ENCODE measurements around the gene HUWE1. TPM values are rescaled to one million over a fixed set of nuclear protein-coding genes. Genes with fewer than 3 reads are reported as not detected.

Gene HUWE1
- total and polyA plus RNA-seq, 12 donors, result 38.4 to 170 (median 109) TPM

DNA sequence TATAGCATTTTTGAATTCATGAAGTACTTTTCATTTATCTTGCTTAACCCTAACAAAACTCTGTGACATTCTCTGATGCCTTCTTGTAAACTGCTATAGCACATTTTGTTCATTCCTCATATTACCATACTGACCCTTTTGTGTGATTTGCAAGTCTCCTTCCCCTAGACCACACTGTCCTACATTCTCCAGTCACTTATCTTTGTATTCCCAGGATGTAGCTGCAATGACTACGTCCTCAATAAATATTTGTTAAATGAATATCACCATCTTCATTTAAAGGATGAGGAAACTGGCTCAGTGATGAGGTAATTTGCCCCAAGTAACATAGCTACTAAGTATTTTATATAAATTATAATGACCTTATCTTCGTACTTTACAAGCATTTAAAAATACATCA lies 11.9 kb downstream of the HUWE1 start:
- no peak overlapping the region for H3K27ac ChIP-seq

DNA sequence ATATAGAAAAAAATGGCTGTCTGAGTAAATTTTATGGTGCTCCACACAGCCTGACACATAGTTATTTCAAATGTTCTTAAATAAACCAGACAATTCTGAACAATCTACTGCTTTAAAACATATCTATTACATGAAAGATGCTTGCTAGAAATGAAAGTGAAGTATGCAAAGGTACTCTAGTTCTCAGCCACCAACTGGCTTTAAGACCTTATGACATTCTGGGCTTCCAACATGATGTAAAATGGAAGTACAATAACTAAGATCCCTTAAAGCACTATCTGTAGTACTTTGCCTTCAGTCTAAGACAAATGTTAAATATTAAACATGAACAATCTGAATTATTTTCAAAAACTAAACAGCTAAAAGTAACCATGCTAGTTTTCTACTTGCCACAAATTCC lies 17.3 kb downstream of the HUWE1 start:
- no peak for DNase-seq
- Histone ChIP-seq H3K36me3 (replicated peaks in 1 of 2) (no peaks in the 10 kb centered on the region), H3K27ac (no peak overlapping the region), H3K27me3 (no peaks in the 10 kb centered on the region), H3K4me3 (no peak overlapping the region), H3K9me3 (replicated peaks in 1 of 3) (no peaks in the 10 kb centered on the region), H3K4me1 (replicated peaks in 1 of 2) (no peaks in the 10 kb centered on the region)
- intact Hi-C loops (cut with DNase I), result no loop called here
- TF ChIP-seq, protein P1, sequence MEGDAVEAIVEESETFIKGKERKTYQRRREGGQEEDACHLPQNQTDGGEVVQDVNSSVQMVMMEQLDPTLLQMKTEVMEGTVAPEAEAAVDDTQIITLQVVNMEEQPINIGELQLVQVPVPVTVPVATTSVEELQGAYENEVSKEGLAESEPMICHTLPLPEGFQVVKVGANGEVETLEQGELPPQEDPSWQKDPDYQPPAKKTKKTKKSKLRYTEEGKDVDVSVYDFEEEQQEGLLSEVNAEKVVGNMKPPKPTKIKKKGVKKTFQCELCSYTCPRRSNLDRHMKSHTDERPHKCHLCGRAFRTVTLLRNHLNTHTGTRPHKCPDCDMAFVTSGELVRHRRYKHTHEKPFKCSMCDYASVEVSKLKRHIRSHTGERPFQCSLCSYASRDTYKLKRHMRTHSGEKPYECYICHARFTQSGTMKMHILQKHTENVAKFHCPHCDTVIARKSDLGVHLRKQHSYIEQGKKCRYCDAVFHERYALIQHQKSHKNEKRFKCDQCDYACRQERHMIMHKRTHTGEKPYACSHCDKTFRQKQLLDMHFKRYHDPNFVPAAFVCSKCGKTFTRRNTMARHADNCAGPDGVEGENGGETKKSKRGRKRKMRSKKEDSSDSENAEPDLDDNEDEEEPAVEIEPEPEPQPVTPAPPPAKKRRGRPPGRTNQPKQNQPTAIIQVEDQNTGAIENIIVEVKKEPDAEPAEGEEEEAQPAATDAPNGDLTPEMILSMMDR (IDR thresholded peaks at IDR 0.05), result no peak
- TF ChIP-seq POLR2A (IDR thresholded peaks at IDR 0.05), result no peak

More for the DNA sequence above, 11.9 kb downstream of the HUWE1 start:
- no peaks in the 10 kb centered on the region for H3K27me3 ChIP-seq
- no peak for DNase-seq
- TF ChIP-seq, protein P1 (IDR thresholded peaks at IDR 0.05), result no peak
- no peak for TF ChIP-seq POLR2A (IDR thresholded peaks at IDR 0.05)
- no peak overlapping the region for H3K4me3 ChIP-seq
- H3K9me3 ChIP-seq (replicated peaks in 1 of 3), result no peaks in the 10 kb centered on the region
- intact Hi-C loops (cut with DNase I), result no loop called here
- no peaks in the 10 kb centered on the region for H3K4me1 ChIP-seq (replicated peaks in 1 of 2)
- H3K36me3 ChIP-seq (replicated peaks in 1 of 2), result peaks cover 0 to 18% of the 10 kb centered on the region in 2 donors
- WGBS, 4 donors, result 69 to 84% (median 76%) methylated on average over 2 of the region's 2 CpGs

DNA sequence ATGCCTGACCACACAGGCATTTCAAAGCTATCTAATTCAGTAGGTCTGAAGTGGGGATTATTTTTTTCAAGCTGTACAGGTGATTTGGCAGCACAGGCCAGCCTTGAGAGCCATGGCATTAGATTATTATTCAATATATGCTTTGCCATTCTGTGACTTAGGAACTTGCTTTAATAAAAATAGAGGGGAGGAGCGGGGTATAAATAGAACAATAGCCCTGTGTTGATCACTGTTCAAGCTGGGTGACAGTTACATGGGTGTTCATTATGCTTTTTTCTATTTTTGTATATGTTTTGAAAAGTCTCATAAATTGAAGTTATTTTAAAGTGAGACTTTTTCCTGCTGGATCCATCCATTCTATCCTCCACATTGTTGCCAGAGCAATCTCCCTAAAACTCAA lies 20.3 kb downstream of the HUWE1 start:
- TF ChIP-seq, protein P1 (IDR thresholded peaks at IDR 0.05), result no peak
- no peak for TF ChIP-seq POLR2A (IDR thresholded peaks at IDR 0.05)
- H3K36me3 ChIP-seq (replicated peaks in 1 of 2), result no peaks in the 10 kb centered on the region
- H3K27me3 ChIP-seq, result no peaks in the 10 kb centered on the region
- DNase-seq, result no peak
- intact Hi-C loops (cut with DNase I), result no loop called here
- H3K4me1 ChIP-seq (replicated peaks in 1 of 2), result no peaks in the 10 kb centered on the region
- no peak overlapping the region for H3K27ac ChIP-seq
- no peak overlapping the region for H3K4me3 ChIP-seq
- WGBS, 4 donors, result 81 to 100% (median 95%) methylated on average over 1 of the region's 1 CpG
- no peaks in the 10 kb centered on the region for H3K9me3 ChIP-seq (replicated peaks in 1 of 3)

DNA sequence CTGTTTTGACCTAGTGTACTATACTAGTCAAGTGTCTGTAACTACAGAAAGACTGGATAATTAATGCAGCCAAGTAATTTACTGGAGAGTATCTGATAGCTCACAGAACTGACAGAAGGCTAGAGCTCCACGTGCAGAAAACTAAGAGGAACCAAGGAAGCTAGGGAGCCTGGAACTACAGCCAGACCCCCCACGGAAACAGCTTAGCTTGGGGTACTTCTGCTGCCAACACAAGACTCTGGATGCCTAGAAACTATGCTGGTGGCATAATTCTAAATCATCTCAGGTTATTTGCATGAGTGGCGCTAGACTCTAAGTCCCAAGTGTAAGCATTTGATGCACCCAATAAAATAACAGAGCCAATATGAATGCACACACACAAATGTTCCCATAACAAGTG lies 26.5 kb downstream of the HUWE1 start:
- Histone ChIP-seq H3K27me3 (no peaks in the 10 kb centered on the region), H3K27ac (no peak overlapping the region), H3K4me3 (no peak overlapping the region), H3K36me3 (replicated peaks in 1 of 2) (no peaks in the 10 kb centered on the region), H3K9me3 (replicated peaks in 1 of 3) (no peaks in the 10 kb centered on the region), H3K4me1 (replicated peaks in 1 of 2) (no peaks in the 10 kb centered on the region)
- intact Hi-C loops (cut with DNase I), result no loop called here
- no peak for TF ChIP-seq POLR2A (IDR thresholded peaks at IDR 0.05)
- TF ChIP-seq, protein P1 (IDR thresholded peaks at IDR 0.05), result no peak
- WGBS, 4 donors, result 67 to 77% (median 70%) methylated on average over 2 to 3 of the region's 3 CpGs
- DNase-seq, result no peak

Measured in adrenal gland (tissue), 12 donors.